OCI-LY3 (cell line): ENCODE results near the gene TMEM47.

Experiments used
- EZH2phosphoT487 ChIP-seq: fragments of 200-600 bp; shearing (Covaris generic); IDR thresholded peaks from 2 replicates; pipeline ENCODE4 v1.6.1; 2018; ENCODE audit warnings: antibody characterized with exemption, mixed run types, low read depth
- TF ChIP-seq, protein P1 (sequence below): fragments of 200-600, 300-600 bp; sonication (generic); IDR thresholded peaks from 2 replicates; pipeline ENCODE4 v1.5.1; 2014; ENCODE audit warnings: antibody characterized with exemption, low read length, low read depth

DNA sequence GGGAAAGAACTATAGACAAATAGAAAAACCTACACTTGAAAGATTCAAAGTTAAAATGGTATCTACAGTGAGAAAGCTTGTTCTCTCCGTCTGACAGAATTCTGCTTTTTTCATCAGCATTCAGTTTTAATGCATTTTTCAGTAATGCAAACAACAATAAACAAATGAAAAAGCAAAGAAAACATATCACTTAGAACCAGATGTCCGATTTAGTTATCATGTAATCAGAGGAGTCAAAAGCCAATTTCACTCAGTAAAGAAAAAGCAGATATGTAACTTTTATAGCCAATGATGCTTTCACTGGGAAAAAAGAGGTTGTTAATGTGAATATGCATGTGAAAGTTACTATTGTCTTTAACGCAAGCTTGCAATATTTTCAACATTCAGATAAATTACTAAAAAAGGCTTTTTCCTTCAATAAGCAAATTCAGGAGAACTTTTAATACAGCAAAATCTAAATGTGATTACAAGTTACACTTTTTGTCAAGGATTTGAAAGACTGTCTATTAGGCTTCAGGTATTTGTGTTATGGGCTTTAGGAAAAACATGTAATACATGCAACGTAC, 70.7 kb downstream of the TMEM47 start:
- TF ChIP-seq, protein P1, sequence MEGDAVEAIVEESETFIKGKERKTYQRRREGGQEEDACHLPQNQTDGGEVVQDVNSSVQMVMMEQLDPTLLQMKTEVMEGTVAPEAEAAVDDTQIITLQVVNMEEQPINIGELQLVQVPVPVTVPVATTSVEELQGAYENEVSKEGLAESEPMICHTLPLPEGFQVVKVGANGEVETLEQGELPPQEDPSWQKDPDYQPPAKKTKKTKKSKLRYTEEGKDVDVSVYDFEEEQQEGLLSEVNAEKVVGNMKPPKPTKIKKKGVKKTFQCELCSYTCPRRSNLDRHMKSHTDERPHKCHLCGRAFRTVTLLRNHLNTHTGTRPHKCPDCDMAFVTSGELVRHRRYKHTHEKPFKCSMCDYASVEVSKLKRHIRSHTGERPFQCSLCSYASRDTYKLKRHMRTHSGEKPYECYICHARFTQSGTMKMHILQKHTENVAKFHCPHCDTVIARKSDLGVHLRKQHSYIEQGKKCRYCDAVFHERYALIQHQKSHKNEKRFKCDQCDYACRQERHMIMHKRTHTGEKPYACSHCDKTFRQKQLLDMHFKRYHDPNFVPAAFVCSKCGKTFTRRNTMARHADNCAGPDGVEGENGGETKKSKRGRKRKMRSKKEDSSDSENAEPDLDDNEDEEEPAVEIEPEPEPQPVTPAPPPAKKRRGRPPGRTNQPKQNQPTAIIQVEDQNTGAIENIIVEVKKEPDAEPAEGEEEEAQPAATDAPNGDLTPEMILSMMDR: no peak
- TF ChIP-seq EZH2phosphoT487: no peak
